GM11168 (cell line): ENCODE data around the gene RUNX3.

Experiments
- in situ Hi-C: fragments of 300-500 bp; cut with MboI; formaldehyde crosslinking; loops from one replicate; pipeline ENCODE4 v1.12.0; 2022; ENCODE audit warnings: low sequenced_read_pairs; ENCODE audit not compliant: unreplicated experiment

RUNX3 gene

DNA sequence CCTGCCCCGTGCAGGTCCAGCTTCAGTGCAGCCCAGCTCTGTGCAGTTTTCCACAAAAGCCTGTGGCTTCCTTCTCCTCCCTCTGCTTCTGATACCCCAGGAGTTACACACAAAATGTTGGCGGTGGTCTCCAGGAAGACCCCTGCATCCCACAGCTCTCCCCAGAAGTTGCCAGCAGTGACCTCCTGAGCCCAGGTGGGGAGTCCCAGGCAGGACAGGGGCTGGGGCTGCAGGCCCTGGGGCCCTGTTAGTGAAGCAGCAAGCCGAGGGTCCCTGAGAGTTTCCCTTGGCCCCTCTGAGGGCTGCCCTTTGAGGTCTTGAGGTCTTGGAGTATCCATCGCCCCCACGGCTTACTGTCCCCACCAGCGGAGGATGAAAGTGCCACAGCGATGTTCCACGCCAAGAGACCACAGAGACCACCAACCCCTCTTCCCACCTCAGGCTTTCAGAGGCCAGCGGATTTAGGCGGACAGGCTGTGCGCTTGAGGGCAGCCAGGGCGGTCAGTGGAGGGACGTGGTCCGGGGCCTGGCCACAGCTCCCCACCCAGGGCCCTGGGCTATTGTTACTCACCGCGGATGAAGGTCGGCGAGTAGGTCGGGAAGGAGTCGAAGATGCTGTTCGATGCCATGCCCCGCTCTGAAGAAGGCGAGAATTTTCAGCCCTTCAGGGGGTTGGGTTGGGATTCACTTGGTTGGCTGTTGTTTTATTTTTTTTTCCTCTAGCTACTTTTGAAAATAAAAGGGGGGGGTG, 34.0 kb upstream of the RUNX3 start:
- in situ Hi-C loops = loop anchor here (5.0 kb wide), 1 partner anchor 68 kb away; no protein-coding TSS in a partner anchor

DNA sequence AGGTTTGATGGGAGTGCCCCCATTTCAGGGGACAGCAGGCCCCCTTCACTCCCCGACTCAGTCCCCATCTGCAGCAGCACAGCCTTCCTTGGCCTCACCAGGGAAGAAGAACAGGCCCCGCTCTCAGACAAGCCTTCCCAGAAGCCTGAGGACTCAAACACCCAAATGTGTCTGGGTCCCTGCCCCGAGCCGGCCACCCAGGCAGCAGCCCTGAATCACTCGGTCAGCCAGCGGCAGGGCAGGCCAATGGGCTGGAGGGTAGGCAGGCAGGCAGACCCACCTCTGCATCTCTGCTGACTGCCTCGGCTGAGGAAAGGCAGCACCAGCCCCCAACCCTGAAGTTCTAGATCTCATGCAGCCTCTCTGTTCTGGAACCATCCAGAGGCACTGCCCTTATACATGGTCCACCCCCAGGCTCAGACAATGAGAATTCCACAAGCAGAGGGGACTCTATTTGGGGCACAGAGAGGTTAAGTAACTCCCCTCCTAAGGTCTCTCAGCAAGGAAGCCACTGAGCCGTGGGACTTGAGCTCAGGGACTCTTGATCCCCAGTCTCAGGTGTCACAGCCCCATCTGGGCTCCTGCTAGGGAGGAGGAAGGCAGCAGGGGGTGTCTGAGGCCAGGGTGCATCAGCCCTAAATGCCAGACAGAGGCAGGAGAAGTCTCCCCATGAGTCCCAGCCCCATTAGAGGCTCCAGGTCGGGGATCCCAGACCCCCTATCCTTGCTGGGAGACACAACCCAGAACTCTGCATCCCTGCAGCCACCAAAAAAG, 33.2 kb upstream of the RUNX3 start:
- in situ Hi-C loops = loop anchor here (5.0 kb wide), 1 partner anchor 69 kb away; no protein-coding TSS in a partner anchor

DNA sequence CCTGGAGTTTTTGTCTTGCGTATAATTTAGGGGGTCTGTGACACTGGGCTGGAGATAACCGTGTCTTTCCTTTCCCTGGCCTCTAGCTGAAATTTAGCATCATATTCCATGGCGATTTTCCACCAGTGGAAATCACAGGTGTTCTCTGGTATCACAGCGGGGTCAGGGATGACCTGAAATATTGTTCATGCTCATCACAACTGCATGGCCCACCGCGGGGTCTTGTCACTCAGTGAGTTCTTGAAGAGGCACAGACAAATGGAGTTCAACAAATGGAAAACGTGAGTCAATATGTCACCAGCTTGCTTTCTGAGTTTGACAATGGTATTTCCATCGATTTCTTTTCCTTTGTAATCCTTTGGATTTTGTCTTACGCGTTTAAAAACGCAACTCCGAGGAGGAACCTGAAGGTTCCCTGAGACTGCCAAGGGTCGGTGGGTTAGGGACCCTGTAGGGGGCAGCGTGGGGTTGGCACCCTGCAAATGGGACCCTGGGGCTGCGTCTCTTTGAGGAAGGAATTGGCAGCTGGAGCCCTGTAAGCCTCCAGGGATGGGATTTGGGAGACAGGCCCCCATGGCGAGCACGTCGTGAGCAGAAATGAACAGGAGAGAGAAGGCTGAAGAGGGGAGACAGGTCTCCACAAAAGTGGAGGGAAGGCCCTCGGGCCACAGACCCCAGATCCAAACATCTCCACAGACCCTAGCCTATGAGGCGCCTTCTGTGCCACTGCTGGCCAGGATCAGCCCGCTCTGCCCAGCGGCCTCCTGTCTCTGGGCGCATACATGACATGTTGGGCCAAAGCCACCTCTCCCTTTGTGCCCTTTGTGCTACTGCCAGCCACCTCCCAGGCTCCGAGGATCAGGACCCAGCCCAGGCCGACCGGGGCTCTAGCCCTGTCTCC, 32.1 kb upstream of the RUNX3 start:
- in situ Hi-C loops = loop anchor here (5.0 kb wide), 1 partner anchor 70 kb away; no protein-coding TSS in a partner anchor

DNA sequence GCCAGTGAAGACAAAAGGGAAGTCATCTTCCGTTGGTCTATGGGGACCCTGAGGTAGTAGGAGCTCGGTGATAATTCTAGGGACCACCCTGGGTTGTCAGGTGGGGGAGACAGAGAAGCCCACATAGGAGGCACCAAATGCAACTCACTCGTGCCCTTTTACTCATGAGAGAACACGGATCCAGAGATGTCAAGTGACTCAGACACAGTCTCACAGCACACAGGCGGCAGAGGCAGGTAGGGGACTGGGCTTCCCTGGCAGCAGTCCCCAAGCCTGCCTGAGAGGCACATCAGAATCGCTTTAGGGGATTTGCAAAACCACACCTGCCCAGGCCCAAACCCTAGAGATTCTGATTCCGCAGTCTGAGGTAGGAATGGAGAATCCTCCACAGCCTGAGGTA, 31.3 kb upstream of the RUNX3 start:
- in situ Hi-C loops = loop anchor here (5.0 kb wide), 1 partner anchor 71 kb away; no protein-coding TSS in a partner anchor

DNA sequence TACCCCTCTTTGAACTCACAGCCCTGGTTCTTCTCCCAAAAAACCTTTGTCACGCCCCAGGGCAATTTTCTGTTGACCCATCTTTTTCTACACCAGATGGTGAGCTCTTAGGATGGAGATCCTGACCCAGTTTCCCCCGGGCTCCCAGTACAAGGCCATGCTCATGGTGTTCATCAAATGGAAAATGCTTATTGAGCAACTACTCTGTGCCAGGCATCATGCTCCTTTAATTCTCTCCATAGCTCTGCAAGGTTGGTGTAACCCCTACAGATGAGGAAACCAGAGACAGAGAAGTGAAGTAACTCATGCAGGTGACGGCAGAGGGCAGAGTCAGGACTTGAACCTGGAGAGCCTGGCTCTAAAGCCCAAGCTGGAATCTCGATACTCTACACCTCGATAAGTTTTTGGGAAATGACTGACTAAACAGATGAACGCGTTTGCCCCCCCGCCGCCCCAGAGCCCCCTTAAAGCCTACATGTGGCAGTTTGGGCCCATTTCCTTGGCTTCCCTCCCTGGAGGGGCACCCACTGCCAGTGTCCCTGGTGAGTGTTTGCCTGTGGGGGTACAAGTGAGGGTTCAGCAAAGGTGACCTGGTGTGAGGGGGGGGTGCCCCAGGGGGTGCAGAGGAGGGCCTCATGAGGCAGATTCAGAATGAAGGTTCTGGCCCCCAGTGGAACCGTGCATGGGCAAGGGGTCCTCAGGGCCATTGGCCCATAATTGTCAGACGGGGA, 30.2 kb upstream of the RUNX3 start:
- in situ Hi-C loops = loop anchor here (5.0 kb wide), 1 partner anchor 72 kb away; no protein-coding TSS in a partner anchor

DNA sequence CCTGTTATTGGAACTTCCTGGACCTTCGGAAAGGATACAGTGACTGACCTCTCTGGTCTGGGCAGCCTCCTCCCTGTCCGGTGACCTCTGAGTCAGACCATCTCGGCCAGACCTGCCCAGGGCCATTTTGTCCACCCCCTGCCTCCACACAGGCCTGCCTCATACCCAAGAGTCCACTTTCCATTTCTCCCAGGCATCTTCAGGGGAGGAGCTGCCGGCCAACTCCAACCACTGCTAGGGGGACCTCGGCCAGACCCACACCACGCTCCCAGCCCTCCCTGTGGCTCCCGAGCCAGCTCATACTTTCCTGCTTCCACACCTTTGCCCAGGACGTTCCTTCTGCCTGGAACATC, 29.5 kb upstream of the RUNX3 start:
- in situ Hi-C loops = no loop called here

DNA sequence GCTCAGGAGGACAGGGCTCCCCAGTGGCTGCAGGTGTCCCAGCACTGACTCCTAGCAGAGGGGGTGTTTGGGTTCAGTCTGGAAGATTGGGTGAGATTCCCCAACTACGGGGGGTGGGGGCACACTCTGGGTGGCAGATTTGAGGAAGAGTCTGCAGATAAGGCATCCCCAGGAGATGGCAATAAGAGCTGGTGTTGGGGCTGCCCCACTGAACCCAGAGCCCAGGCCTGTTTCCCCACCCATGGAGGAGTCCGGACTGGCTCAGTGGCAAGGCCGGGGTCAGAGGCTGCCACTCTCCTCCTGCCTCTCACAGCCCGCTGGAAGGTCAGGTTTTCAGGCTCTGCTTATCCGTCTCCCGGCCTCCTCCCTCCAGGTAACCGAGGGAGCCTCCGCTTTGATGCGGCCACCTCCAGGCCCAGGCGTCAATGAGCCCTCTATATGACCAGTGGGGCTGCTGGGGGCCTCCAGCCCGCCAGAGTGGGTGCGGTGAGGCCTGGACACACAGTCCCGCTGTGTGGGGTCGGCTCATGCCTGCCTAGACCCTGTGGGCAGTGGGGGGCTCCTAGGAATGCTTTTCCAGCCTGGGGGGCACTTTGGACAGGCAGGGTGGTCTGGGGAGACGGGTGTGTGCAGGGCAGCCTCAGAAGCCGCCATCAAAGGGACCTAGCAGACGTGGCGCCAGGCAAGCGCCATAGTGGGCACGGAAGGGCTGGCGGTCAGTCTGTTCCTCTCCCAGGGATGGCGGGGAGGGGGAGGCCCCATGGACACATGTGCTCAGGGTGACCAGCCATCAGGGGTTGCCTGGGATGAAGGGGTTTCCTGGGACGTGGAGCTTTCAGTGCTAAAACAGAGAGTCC, 28.9 kb upstream of the RUNX3 start:
- in situ Hi-C loops = no loop called here

DNA sequence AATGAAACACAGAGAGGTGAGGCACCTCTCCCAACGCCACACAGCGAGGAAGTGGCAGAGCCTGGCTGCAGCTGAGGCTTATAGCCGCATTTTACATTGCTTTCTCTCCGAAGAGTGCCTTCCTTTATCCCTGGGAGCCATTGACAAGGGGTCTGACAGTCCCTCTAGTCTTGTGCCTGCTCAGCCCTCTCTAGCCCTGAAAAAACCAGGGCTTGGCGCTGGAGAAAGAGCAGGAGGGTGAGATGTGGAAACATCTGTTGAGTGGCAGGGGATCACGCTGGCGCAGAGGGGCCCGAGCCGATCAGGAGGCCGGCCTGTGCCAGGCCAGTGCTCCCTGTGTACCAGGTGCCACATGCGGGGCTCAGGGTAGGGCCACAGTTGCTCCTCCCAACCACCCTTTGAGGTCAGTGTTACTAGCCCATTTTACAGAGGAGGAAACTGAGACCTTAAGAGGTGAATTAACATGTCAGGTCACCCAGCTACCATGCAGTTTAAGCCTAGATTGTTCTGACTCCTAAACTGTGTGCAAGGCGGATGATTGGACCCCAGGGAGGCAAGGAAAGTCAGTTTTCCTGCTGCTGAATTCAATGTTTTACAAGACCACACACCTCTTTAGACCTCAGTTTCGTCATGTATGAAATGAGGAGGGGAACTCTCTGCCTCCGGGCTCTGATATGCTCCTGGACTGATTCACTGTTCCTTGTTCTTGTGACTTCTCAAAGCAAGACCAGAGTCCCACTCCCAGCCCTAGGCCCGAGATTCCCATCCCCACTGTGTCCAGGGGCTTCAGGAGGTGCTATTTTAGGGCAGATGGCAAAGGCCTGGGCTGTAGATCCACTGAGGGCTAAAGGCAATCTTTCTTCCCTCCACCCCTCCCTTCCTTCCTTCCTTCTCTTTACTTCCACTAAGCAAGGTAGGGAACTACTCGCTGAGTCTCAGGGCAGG, 28.0 kb upstream of the RUNX3 start:
- in situ Hi-C loops = no loop called here

DNA sequence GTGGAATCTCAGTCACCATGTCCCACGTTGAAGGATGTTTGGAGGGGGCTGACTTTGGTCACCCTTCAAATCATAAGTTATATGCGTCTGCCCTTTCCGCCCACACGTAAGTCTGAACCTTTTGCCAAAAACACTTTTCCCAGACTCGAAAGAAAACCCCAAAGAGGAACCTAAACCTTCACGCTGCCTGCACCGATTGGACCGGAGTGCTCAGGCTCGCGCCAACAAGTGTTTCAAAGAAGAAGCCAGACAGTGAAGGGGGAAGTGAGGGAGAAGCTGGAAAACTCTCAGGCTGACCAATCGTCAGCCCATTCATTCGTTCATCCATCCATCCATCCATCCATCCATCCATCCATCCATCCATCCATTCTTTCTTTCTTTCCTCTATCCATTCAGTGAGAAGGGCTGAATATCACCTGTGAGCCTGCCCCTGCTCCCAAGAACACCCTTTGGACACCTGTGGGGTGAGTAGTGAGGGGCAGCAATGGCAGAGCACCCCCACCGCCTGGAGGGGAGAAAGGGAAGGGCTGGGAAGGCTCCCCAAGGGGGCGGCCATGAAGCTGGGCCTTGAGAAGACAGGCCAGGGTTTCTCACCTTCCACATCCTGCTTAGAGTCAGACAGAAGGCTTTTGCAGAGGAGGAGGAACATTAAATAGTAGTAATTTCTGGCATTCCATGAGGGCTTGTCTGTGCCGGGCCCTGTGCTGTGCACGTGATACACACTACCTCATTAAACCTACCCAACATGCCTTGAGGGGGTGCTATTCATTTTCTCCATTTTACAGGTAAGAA, 27.1 kb upstream of the RUNX3 start:
- in situ Hi-C loops = no loop called here

DNA sequence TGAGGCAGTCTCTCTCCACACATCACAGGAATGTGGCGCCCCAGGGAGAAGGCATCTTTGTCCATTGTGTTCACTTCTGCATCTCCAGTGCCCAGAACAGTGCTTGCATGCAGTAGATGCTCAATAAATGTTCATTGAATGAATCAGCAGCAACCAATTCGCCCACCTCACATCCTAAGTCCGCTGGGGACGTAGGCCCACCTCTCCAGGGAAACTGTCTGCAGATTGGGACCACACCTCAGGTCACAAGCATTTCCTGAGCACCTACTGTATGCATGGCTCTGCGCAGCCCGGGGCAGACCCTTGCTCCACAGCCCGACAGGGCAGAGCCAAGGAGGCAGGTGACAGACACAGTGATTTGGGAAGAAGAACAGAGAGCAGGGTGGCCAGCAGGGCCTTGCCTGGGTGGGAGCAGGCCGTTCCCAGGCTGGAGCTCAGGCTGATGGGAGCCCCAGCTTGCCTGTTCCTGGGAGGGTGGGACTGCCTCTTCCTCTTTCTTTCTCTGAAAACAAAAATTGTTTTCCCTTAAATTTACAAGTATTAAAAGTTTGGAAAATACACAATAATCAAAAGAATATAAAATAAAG, 25.8 kb upstream of the RUNX3 start:
- in situ Hi-C loops = no loop called here

DNA sequence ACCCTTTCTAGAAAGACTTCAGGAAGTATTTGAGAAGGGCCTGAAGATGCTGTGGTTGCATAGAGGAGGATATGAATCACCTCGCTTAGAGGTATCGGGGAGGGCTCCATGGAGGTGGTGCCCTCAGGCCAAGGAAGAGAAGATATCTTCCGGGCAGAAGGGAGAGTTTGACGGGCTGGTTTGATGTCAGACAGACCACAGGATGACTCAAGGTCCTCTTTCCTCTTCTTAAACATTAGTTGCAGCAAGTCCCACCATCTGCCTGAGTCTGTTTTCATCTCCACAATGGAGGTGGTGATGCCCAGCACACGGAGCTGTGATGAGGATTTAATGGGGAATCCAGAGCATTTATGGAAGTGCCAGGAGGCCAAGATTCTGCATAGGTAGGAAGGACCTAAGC, 25.1 kb upstream of the RUNX3 start:
- in situ Hi-C loops = no loop called here

DNA sequence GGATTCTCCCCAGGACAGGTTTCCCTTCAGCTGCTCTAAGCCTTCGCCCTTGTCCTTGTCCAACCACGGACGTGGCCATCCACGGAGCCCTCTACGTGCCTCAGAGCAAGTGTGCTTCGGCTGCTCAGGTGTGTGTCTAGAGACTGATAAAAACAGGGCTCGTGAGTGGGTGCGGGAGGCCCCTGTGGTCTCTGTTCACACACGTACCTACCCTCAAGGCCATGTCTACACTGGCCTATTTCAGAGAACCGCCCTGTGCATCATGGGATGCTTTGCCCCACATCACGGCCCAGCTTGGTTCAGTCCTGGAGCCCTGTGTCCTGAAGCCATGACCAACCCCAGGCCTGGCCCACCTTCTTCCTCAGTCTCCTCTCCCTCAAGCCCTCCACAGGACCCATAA, 24.6 kb upstream of the RUNX3 start:
- in situ Hi-C loops = no loop called here

DNA sequence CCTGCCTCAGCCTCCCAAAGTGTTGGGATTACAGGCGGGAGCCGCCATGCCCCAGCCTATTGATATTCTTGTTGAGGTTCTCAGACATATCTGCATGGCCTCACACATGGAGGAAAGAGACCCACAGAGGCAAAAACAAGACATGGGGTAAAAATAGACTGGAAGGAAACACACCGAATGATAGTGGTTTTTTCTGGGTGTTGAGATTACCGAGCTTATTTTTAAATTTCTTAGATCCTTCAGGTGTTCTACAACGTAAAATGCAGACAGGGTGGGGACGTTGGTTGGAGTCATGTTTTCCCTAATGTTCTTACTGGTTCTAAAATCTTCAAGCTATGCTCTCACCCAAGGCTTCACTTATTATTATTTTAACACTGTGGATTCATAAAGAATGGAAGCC, 23.9 kb upstream of the RUNX3 start:
- in situ Hi-C loops = no loop called here

DNA sequence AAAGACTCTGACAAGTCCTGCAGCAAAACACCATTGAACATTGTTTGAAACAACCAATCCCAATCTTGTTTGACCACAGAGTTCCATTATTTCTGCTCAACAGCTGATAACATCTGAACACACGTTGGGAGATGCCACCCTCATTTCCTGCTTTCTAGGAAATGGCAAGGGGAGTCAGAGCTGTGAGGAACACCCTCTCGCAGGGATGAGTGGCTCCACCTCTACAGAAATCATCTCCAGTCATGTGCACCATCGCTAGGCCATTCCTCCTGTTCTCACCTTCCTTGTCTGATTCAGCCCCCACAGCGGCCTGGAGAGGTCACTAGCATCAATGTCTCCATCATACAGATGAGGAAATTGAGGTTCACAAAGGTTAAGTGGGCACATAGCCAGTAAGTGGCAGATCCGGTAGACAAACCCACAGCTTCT, 22.4 kb upstream of the RUNX3 start:
- in situ Hi-C loops = no loop called here

DNA sequence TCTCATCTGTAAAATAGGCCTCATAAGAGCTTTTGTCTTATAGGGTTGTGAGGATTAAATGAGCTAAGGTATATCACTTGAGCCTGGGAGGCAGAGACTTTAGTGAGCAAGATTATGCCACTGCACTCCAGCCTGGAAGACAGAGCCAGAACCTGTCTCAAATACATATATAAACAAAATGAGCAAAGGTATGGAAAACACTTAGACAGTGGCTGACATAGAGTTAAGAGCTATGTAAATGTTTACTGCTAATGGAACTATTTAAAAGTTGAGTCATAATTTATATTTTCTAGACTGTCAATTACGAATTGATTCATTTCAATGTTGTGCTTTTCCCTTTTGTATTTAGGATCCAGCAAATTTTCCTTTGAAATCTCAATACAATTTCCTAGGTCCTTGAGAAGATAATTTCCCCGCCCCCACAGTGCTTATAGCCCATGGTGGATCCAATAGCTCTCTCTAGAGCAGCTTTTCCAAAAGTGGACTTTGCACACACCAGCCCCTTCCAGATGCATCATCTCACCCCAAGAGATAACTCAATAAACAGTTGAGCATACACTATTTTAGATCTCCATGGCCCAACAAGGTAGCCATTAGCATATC, 21.8 kb upstream of the RUNX3 start:
- in situ Hi-C loops = no loop called here

DNA sequence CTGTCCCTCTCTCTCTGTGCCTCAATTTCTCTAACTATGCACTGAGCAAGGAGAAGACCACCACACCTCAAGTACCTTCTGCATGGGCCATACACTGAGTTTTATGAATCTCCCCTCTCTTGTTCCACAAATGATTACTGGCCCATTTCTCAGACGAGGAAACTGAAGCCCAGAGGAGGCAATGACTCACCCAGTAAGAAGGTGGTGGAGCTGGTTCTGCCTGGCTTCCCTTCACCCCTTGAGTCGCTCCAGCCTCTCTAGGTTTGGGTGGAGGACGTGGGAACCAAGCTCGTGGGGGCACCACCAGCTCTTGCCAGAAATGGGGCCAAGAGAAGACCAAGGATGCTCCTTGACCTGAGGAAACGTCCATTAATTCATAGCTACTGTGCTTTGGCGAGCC, 21.3 kb upstream of the RUNX3 start:
- in situ Hi-C loops = no loop called here
